Activated T-cell treated with anti-CD3 and anti-CD28 coated beads, Interleukin-2, amount 50 U/mL, for 72 hours (primary cell): Measurements from ENCODE around the gene AFF3. TPM values are rescaled to one million over a fixed set of nuclear protein-coding genes. Genes with fewer than 3 reads are reported as not detected.
"Not testable (repeated sequence)": the region's sequence is repeated elsewhere in the genome, so short reads cannot be mapped to it uniquely, and the experiment has no call there.

Experiments
- ATAC-seq, 2 donors: fragments of 150-1000 bp; cut with Tn5 transposase; replicated peaks in 1 of 2; 2 replicates each; pipeline ENCODE4 v1.10.0; 2021; ENCODE audit warnings: moderate library complexity in 2 of 2, mild to moderate bottlenecking in 1 of 2
- DNase-seq, 2 donors: peaks; one replicate each; pipeline ENCODE4 v3.0.0; 2021 to 2022; ENCODE audit warnings: mixed read lengths in 1 of 2
- H3K27ac Mint-ChIP-seq: one replicate; pipeline ENCODE4 v1.8.0; 2022; ENCODE audit warnings: mild to moderate bottlenecking, moderate library complexity, mixed read lengths
- H3K27me3 Mint-ChIP-seq: one replicate; pipeline ENCODE4 v1.8.0; 2022; ENCODE audit warnings: low read depth, mixed read lengths
- H3K36me3 Mint-ChIP-seq, 2 donors: one replicate each; pipeline ENCODE4 v1.8.0; 2022; ENCODE audit warnings: mixed read lengths in 2 of 2, mild to moderate bottlenecking in 1 of 2; ENCODE audit not compliant: insufficient read depth in 2 of 2
- H3K4me1 Mint-ChIP-seq: one replicate; pipeline ENCODE4 v1.8.0; 2022; ENCODE audit warnings: low read depth, mixed read lengths
- H3K4me3 Mint-ChIP-seq, 2 donors: one replicate each; pipeline ENCODE4 v1.8.0; 2022; ENCODE audit warnings: mild to moderate bottlenecking in 2 of 2, mixed read lengths in 2 of 2, moderate library complexity in 2 of 2
- H3K9me3 Mint-ChIP-seq, 2 donors: one replicate each; pipeline ENCODE4 v1.8.0; 2022; ENCODE audit warnings: mixed read lengths in 2 of 2
- total RNA-seq, 2 donors: library from RNA; stranded (reverse); gene quantifications; one replicate each; pipeline ENCODE4 v1.2.3, GENCODE V29; 2022

AFF3 gene
- total RNA-seq, 2 donors from 2014 or later = 0.39 to 2.6 TPM

DNA sequence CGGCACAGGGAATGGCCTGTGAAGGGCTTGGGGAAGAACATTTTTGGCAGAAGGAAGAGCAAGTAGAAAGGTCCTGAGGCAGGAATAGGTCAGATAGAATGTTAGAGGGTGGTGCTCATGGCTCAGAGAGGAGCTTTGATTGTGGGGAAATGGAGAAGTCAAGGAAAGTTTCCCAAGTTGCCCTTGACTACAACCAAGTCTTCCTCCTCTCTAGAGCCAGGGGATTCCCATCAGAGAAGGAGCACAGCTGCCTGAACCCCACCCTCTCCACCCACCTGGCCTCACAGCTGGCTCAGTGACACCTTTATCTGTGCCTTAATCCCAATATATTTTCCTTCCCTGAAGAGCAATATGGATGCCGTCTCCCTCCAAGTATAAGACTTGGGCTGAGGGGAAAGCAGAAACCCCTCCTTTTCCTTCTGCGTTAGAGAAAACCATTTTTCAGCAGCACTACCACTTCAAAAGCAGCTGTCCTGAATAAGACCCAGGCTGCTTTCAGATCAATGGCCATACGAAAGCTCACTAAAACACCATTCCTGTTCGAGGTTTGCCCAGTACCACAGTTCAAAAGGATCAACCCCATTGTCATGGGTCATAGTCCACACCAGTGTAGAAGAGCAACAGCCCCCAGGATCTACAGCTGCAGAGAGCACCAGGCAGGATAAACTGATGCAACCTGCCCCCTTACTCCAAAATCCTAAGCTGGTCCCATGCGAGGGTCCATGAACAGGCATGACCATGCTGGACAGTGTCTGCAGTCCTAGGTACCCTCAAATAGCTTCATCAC, 199.6 kb downstream of the AFF3 start:
- DNase-seq = no peak
- Mint-ChIP-seq H3K4me1 (no peaks in the 10 kb centered on the region), H3K27ac (no peak overlapping the region), H3K36me3 (no peaks in the 10 kb centered on the region), H3K9me3 (no peaks in the 10 kb centered on the region), H3K4me3 (no peak overlapping the region), H3K27me3 (no peaks in the 10 kb centered on the region)
- no peak for ATAC-seq

DNA sequence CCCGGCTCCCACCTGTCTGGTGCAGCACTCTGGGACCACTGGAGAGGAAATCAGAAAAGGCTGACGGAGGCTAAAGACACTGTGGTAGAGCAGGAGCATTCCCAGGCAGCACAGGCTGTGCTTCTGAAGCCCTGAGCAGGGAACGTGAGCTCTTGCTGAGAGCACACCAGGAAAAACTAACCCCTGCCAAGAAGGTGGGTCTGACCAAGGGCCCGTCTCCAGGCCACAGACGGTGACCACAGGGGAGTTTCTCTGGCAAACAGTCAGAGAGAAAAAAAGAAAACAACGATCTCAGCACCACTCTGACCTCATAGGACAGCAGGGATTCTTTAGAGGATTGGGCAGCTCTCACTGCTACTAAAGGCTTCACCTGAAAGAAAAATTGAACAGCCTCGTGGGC, 201.4 kb downstream of the AFF3 start:
- H3K4me3 Mint-ChIP-seq = no peak overlapping the region
- H3K27ac Mint-ChIP-seq = no peak overlapping the region
- no peaks in the 10 kb centered on the region for H3K27me3 Mint-ChIP-seq
- no peaks in the 10 kb centered on the region for H3K9me3 Mint-ChIP-seq
- H3K36me3 Mint-ChIP-seq = no peaks in the 10 kb centered on the region
- H3K4me1 Mint-ChIP-seq = no peaks in the 10 kb centered on the region
- no peak for DNase-seq
- ATAC-seq = no peak

DNA sequence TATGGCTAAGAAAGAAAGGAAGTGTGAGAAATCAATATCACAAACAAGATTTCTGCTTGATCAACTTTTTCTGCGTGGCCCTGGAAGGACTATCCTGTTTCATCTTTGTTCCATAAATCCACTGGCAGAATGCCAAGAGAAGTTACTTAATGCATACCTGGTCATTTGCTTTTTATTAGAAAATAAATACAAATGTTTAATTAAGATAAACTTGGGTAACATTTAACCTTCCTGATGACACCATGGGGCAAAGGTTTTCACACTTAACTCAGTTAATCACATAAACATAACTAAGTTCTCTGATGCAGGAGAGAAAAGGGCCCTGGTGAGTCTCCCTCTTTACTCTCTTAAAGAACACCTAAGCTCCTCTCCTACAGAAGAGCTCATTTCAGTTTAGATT, 203.3 kb downstream of the AFF3 start:
- DNase-seq (no peak), ATAC-seq (no peak)
- Mint-ChIP-seq H3K4me3 (no peak overlapping the region), H3K27me3 (no peaks in the 10 kb centered on the region), H3K4me1 (peaks cover 4% of the 10 kb centered on the region), H3K27ac (no peak overlapping the region), H3K36me3 (no peaks in the 10 kb centered on the region), H3K9me3 (peaks cover 0 to 2% of the 10 kb centered on the region in 2 donors)

DNA sequence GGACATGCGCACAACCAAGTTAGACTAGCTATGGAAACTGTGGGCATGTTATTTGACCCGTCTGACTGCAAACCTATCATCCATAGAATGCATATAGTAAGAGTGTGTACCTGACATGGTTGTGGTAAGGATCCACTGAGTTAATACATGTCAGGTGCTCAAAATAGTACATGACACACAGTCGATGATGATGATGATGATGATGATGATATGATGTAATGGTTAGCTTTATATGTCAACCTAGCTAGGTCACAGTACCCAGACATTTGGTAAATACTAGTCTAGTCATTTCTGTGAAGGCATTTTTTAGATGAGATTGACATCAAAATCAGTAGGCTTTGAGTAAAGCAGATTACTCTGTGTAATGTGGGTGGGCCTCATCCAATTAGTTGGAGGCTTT, 204.1 kb downstream of the AFF3 start:
- H3K27ac Mint-ChIP-seq = no peak overlapping the region
- ATAC-seq (no peak), DNase-seq (no peak)
- no peaks in the 10 kb centered on the region for H3K27me3 Mint-ChIP-seq
- H3K9me3 Mint-ChIP-seq = peaks cover 0 to 2% of the 10 kb centered on the region in 2 donors
- no peaks in the 10 kb centered on the region for H3K36me3 Mint-ChIP-seq
- H3K4me1 Mint-ChIP-seq = peaks cover 4% of the 10 kb centered on the region
- no peak overlapping the region for H3K4me3 Mint-ChIP-seq

DNA sequence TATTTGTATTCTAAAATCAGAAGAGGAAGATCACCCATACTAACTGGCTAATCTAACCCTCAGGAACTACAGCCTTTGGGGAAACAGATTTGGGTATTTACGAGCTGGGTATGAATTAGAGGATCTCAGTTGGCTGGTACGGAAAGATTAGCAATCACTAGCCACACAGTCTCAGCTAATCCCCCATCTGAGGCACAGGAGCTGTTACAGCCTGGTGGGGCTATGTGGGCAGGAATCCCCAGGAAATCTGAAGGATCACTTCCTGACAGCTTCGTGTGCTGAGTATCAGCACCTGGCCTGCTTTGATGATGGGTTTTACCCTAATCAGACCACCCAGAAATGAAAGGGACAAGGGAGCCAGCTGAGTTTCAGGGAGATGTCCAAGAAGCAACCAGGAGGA, 206.3 kb downstream of the AFF3 start:
- Mint-ChIP-seq H3K4me1 (peaks cover 4% of the 10 kb centered on the region), H3K9me3 (peaks cover 0 to 2% of the 10 kb centered on the region in 2 donors), H3K36me3 (no peaks in the 10 kb centered on the region), H3K4me3 (no peak overlapping the region), H3K27me3 (no peaks in the 10 kb centered on the region), H3K27ac (no peak overlapping the region)
- ATAC-seq (no peak), DNase-seq (no peak)

DNA sequence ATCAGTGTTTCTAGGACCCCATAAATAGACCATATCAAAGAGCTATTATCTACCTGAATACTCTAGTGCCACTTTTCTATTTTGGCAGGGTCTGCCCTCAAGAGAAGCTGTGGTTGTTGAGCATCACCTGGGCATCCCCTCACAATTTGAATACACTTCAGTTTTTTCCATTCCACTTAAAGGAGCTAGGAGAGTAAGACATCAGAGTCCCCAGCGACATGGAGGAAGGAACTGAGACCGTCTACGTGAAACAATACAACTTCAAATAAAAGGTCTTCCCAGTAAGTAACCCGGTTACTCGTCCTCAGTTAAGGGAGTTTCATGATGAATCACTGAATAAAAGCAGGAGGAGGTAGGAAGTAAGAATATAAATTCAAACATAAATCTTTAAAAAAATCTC, 206.7 kb downstream of the AFF3 start:
- H3K27ac Mint-ChIP-seq = no peak overlapping the region
- ATAC-seq = no peak
- H3K4me1 Mint-ChIP-seq = peaks cover 4% of the 10 kb centered on the region

DNA sequence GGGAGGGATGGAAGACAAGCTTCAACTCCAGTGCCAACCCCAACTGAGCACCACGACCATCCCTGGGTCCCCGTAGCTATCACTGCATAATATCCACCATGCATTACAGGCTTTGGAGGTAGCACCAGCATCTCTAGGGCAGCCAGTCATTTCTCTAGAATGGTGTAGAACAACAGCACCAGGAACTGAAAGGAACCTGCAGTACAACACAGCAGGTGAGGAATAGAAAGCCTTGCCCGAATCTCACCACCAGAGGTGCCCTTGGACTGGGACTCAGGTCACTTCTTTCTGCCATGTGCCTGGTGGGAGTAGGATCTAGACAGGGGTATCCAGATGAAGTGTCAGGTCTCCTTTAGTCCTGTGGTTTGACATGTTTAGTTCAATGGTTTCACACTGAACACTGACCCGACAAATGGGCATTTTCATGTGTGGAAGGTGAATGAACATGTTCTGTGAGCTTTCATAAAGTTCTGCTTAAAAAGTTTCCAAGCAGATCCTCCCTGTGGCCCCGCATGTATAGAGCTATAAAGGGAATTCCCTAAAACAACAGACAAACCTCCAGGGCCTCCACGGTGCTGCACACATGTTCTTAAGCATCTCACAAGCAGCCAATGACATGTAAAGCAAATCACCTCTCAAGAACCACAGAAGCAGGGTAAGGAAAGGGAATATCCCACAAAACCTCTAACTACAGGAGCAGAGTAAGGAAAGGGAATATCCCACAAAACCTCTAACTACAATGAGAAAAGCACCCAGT, 208.3 kb downstream of the AFF3 start:
- no peak for DNase-seq
- no peak for ATAC-seq
- Mint-ChIP-seq H3K27ac (no peak overlapping the region), H3K36me3 (no peaks in the 10 kb centered on the region), H3K4me1 (peaks cover 4% of the 10 kb centered on the region), H3K27me3 (no peaks in the 10 kb centered on the region), H3K9me3 (peaks cover 0 to 2% of the 10 kb centered on the region in 2 donors), H3K4me3 (no peak overlapping the region)

More for the DNA sequence above, 206.7 kb downstream of the AFF3 start:
- no peaks in the 10 kb centered on the region for H3K27me3 Mint-ChIP-seq
- no peaks in the 10 kb centered on the region for H3K36me3 Mint-ChIP-seq
- H3K4me3 Mint-ChIP-seq = no peak overlapping the region
- DNase-seq = no peak
- H3K9me3 Mint-ChIP-seq = peaks cover 0 to 2% of the 10 kb centered on the region in 2 donors

DNA sequence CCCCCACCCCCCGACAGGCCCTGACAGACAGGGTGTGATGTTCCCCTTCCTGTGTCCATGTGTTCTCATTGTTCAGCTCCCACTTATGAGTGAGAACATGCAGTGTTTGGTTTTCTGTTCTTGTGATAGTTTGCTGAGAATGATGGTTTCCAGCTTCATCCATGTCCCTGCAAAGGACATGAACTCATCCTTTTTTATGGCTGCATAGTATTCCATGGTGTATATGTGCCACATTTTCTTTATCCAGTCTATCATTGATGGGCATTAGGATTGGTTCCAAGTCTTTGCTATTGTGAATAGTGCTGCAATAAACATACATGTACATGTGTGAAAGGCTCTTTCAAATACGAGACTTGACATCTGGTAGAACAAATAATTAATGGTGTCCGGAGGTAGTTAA, 208.9 kb downstream of the AFF3 start:
- not testable (repeated sequence) for H3K4me1 Mint-ChIP-seq, H3K36me3 Mint-ChIP-seq, DNase-seq, H3K27ac Mint-ChIP-seq, H3K4me3 Mint-ChIP-seq, ATAC-seq, H3K27me3 Mint-ChIP-seq, H3K9me3 Mint-ChIP-seq

DNA sequence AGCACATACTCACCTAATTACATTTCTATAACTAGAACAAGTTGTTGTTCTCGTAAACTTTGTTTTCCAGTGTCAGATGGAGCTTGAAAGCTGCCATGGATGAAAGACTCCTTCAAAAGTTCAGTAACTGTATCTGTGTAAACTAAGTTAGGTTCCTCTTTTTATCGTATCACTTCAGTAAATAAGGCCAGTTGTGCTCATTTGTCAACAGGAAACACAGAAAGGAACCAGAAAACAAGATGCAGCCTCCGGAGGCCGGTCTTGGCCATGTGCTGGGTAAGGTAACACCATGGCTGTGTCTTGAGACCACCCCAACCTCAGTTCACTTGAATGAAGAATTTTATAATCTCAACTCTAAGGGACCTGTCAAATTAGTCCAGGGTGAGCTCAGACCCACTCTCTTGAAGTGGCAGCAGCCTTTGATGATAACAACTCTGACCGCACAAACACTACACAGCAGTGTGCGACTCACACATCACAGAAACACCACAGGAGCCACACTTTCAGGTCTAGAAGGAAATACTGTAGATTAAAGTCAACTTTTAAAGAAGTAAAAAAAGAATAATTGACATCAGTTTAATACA, 213.8 kb downstream of the AFF3 start:
- H3K9me3 Mint-ChIP-seq = no peaks in the 10 kb centered on the region
- H3K27me3 Mint-ChIP-seq = no peaks in the 10 kb centered on the region
- ATAC-seq (no peak), DNase-seq (no peak)
- peaks cover 5% of the 10 kb centered on the region for H3K4me1 Mint-ChIP-seq
- H3K27ac Mint-ChIP-seq = no peak overlapping the region
- no peaks in the 10 kb centered on the region for H3K36me3 Mint-ChIP-seq
- no peak overlapping the region for H3K4me3 Mint-ChIP-seq

DNA sequence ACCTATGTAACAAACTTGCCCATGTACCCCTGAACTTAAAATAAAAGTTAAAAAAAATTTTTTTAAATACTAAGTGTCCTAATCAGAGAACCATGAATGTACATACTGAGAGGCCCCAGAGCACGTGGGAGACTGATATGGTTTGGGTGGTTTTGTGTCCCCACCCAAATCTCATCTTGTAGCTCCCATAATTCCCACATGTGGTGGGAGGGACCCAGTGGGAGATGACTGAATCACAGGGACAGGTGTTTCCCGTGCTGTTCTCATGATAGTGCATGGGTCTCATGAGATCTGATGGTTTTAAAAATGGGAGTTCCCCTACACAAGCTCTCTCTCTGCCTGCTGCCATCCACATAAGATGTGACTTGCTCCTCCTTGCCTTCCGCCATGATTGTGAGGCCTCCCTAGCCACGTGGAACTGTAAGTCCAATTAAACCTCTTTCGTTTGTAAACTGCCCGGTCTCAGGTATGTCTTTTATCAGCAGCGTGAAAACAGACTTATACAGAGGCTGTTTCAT, 214.6 kb downstream of the AFF3 start:
- ATAC-seq, H3K27ac Mint-ChIP-seq: not testable (repeated sequence)

DNA sequence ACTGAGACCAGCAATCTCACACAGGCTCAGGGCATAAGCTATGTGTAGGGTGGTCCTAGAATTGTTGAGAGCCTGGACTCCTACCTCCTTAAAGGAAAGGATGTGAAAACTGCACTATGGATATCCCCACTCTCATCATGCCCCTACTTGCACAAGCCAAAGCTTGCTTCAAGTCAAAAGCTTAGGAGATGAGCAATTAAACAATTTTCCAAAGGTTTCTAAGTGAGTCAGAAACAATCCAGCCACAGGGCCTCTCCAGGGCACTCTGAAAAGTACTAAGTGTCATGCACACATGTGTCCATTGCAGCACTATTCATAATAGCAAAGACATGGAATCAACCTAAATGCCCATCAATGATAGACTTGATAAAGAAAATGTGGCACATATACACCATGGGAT, 215.4 kb downstream of the AFF3 start:
- no peak for ATAC-seq
- no peak overlapping the region for H3K27ac Mint-ChIP-seq
- no peak for DNase-seq
- peaks cover 5% of the 10 kb centered on the region for H3K4me1 Mint-ChIP-seq
- no peaks in the 10 kb centered on the region for H3K27me3 Mint-ChIP-seq
- H3K36me3 Mint-ChIP-seq = no peaks in the 10 kb centered on the region
- peaks cover under 1 to 1% of the 10 kb centered on the region in 2 donors for H3K9me3 Mint-ChIP-seq
- no peak overlapping the region for H3K4me3 Mint-ChIP-seq

More for the DNA sequence above, 214.6 kb downstream of the AFF3 start:
- not testable (repeated sequence) for H3K9me3 Mint-ChIP-seq, H3K4me3 Mint-ChIP-seq, H3K4me1 Mint-ChIP-seq, H3K36me3 Mint-ChIP-seq, H3K27me3 Mint-ChIP-seq, DNase-seq

DNA sequence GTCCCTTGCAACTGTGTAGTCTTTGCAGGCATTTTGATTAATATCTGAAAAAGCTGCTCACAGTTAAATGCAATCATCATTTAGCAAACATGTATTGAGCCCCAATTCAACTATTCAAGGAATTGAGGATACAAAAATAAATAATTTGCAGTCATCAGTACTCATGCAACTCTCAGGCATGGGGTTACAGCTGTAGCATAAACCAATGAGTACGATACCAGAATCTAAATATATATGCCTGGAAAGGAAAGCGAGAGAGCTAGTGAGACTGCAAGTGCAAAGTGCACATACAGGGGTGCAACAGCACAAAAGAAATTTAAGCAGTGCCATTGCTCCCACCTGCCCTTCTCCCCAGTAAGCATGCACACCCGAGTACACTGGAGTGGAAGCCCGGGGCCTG, 216.4 kb downstream of the AFF3 start:
- H3K9me3 Mint-ChIP-seq = peaks cover 3% of the 10 kb centered on the region in 2 donors
- no peaks in the 10 kb centered on the region for H3K27me3 Mint-ChIP-seq
- ATAC-seq = no peak
- H3K36me3 Mint-ChIP-seq = no peaks in the 10 kb centered on the region
- peaks cover 5% of the 10 kb centered on the region for H3K4me1 Mint-ChIP-seq
- no peak overlapping the region for H3K27ac Mint-ChIP-seq
- no peak overlapping the region for H3K4me3 Mint-ChIP-seq
- no peak for DNase-seq

DNA sequence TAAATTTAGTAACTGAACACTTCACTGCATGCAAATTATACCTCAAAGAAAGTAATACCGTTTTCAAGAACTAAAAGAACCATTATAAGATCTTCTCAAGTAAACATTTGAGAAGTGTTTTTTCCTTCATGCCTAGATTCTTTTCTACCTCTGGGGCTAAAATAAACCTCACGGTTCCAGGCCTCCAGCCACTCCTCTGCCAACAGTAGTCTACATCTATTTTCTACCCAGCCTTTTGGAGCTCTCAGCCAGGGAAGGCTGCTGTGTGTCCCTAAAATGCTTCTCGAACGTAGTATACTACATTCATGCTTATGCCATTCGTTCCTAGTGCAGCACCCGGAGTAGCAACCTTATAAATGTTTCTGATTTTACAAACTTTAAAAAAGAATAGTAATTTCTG, 219.7 kb downstream of the AFF3 start:
- Mint-ChIP-seq H3K9me3 (peaks cover 3% of the 10 kb centered on the region in 2 donors), H3K27ac (no peak overlapping the region), H3K27me3 (no peaks in the 10 kb centered on the region), H3K36me3 (no peaks in the 10 kb centered on the region), H3K4me1 (no peaks in the 10 kb centered on the region), H3K4me3 (no peak overlapping the region)
- ATAC-seq (no peak), DNase-seq (no peak)
